RPMI7951 (cell line): Measurements from ENCODE around the gene WFDC10B. TPM values are rescaled to one million over a fixed set of nuclear protein-coding genes. Genes with fewer than 3 reads are reported as not detected.
"Not testable (repeated sequence)": the region's sequence is repeated elsewhere in the genome, so short reads cannot be mapped to it uniquely, and the experiment has no call there.

ENCODE experiments used
- DNase-seq: peaks from one replicate; pipeline ENCODE4 v3.0.0-alpha.2; 2012; ENCODE audit warnings: low read depth
- total RNA-seq: library from RNA; depleted of rRNA; stranded (reverse); fragments of >200 nt; shearing (Covaris generic); gene quantifications from 2 replicates; pipeline ENCODE4 v1.2.3, GENCODE V29; 2014; rRNA removed

Gene WFDC10B
- total RNA-seq, 1 experiment from 2014 or later, result 3.5 TPM

DNA sequence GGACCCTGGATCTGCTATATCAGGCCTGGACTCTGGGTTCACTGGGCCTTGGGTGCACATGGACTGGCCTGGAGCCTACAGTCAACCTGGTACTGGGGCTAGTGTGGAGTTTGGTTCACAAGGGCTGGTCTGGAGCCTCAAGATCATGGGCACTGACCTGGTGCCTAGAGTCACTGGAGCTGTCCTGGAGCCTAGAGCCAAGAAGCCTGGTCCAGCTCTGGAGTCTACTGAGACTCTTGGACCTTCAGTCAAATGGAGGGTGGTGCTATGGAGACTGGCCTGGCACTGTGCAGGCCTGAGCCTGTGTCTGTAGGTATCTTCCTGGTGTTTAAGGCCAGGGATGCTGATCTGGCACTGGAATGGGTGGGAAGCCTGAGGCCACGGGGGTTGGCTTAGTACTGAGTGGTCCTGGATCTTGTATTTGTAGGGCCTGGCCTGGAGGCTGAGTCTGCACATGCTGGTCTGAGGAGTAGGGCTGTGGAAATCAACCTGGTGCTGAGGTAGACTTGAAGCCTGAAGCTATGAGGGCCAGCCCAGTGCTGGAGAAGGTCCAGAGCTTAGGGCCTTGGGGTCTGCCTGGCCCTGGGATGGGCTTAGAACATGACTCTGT lies 57.3 kb downstream of the WFDC10B start:
- no peak for DNase-seq

DNA sequence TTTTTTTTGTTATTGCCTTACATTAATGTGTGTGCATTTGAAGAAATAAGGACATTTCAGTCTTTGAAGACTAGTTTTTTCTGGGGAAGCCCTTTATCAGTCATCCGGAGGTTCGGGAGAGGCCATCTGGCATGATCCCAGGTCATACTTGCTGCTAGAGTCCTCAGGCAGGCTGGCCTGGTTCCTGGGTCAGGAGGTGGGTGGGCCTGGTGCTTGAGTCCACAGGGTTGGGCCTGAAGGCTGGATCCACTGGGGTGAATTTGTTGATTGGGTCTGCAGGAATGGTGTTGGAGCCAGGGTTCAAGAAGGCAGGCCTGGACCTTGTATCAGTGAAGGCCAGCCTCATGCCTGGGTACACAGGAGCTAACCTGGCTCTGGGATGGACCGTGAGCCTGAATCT lies 57.9 kb downstream of the WFDC10B start:
- DNase-seq, result no peak

- not testable (repeated sequence) for DNase-seq
Observed at GRCh38 chr20:45645869-45646268, 59.0 kb downstream of the WFDC10B start.

- not testable (repeated sequence) for DNase-seq
Observed at GRCh38 chr20:45641076-45641475, 63.7 kb downstream of the WFDC10B start.

DNA sequence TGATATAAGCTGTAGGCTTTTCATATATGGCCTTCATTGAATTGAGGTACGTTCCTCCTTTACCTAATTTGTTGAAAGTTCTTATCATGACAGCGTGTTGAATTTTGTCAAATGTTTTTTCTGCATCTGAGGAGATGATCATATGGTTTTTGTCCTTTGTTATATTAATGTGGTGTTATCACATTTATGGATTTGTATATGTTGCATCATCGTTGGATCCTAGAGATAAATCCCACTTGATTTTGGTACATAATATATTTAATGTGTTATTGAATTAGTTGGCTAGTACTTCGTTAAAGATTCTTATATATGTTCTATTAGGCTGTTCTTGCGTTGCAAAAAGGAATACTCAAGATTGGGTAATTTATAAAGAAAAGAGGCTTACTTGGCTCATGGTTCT lies 65.1 kb downstream of the WFDC10B start:
- no peak for DNase-seq

GRCh38 chr20:45636513-45636912 lies 68.3 kb downstream of the WFDC10B start:
- no peak for DNase-seq

Other genes with a start within 250 kb of the WFDC10B start
- gene WFDC2, start 235.3 kb downstream of the WFDC10B start, total RNA-seq, result 0.78 TPM in 1 of 2 replicates, not detected in the other
- not detected in 2 replicates for gene SPINT3, start 189.4 kb downstream of the WFDC10B start, total RNA-seq
- not detected in 2 replicates for gene WFDC6, start 165.5 kb downstream of the WFDC10B start, total RNA-seq
- gene EPPIN, start 157.6 kb downstream of the WFDC10B start, total RNA-seq, result not detected in 2 replicates
- gene WFDC8, start 125.7 kb downstream of the WFDC10B start, total RNA-seq, result not detected in 2 replicates
- not detected in 2 replicates for gene WFDC10A, start 75.3 kb downstream of the WFDC10B start, total RNA-seq
- not detected in 2 replicates for gene WFDC9, start 73.7 kb downstream of the WFDC10B start, total RNA-seq
- gene WFDC11, start 34.8 kb downstream of the WFDC10B start, total RNA-seq, result not detected in 2 replicates
- gene WFDC13, start 3.0 kb downstream of the WFDC10B start, total RNA-seq, result not detected in 2 replicates
- gene SPINT4, start 17.3 kb upstream of the WFDC10B start, total RNA-seq, result not detected in 2 replicates
- 3.6 and 8.8 TPM in 2 replicates for gene WFDC3, start 86.9 kb upstream of the WFDC10B start, total RNA-seq
- 44.1 and 51.4 TPM in 2 replicates for gene DNTTIP1, start 86.9 kb upstream of the WFDC10B start, total RNA-seq
- 606 and 673 TPM in 2 replicates for gene UBE2C, start 107.6 kb upstream of the WFDC10B start, total RNA-seq
- 0.36 TPM in 1 of 2 replicates, not detected in the other for gene TNNC2, start 122.3 kb upstream of the WFDC10B start, total RNA-seq
- gene SNX21, start 128.8 kb upstream of the WFDC10B start, total RNA-seq, result 54.1 and 59.8 TPM in 2 replicates
- 102 and 119 TPM in 2 replicates for gene ACOT8, start 152.4 kb upstream of the WFDC10B start, total RNA-seq
- gene ZSWIM3, start 152.6 kb upstream of the WFDC10B start, total RNA-seq, result 9.3 and 9.4 TPM in 2 replicates
- 17.0 and 20.4 TPM in 2 replicates for gene ZSWIM1, start 176.2 kb upstream of the WFDC10B start, total RNA-seq
- gene SPATA25, start 182.6 kb upstream of the WFDC10B start, total RNA-seq, result 0.98 TPM in 1 of 2 replicates, not detected in the other
- gene NEURL2, start 186.2 kb upstream of the WFDC10B start, total RNA-seq, result 3.0 and 5.5 TPM in 2 replicates
- gene CTSA, start 186.3 kb upstream of the WFDC10B start, total RNA-seq, result 168 and 187 TPM in 2 replicates
- 36.8 and 47.1 TPM in 2 replicates for gene PLTP, start 207.1 kb upstream of the WFDC10B start, total RNA-seq
- 11.5 and 13.6 TPM in 2 replicates for gene PCIF1, start 229.7 kb upstream of the WFDC10B start, total RNA-seq